ENCODE data around the gene FOXK1.

DNA sequence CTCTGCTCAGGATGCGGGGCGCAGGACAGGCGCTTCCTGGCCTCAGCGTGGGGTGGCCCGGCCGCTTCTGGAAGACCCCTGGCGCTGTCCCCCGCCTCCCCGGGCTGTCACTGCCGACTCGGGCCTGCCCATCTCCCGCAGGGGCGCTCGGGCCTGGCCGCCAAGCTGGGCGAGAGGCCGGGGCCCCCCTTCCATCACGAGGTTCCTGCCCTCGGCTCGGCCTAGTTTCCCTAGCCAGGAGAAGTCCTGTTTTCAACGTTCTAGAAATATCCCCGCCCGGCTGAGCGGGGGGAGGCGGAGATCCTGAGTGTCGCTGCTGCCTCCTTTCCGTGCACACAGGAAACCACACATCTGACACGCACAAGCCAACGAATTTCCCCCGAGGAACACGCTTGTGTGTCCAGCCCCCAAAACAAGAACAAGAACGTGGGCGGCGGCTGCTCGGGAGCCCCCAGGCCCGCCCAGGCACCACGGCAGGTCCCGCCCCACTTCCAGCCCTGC, 127.0 kb downstream of the FOXK1 start:
- TF ChIP-seq, protein P1, sequence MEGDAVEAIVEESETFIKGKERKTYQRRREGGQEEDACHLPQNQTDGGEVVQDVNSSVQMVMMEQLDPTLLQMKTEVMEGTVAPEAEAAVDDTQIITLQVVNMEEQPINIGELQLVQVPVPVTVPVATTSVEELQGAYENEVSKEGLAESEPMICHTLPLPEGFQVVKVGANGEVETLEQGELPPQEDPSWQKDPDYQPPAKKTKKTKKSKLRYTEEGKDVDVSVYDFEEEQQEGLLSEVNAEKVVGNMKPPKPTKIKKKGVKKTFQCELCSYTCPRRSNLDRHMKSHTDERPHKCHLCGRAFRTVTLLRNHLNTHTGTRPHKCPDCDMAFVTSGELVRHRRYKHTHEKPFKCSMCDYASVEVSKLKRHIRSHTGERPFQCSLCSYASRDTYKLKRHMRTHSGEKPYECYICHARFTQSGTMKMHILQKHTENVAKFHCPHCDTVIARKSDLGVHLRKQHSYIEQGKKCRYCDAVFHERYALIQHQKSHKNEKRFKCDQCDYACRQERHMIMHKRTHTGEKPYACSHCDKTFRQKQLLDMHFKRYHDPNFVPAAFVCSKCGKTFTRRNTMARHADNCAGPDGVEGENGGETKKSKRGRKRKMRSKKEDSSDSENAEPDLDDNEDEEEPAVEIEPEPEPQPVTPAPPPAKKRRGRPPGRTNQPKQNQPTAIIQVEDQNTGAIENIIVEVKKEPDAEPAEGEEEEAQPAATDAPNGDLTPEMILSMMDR (IDR thresholded peaks at IDR 0.05; ENCODE audit: insufficient read depth, low read length) = no peak
- TF ChIP-seq, protein P2, sequence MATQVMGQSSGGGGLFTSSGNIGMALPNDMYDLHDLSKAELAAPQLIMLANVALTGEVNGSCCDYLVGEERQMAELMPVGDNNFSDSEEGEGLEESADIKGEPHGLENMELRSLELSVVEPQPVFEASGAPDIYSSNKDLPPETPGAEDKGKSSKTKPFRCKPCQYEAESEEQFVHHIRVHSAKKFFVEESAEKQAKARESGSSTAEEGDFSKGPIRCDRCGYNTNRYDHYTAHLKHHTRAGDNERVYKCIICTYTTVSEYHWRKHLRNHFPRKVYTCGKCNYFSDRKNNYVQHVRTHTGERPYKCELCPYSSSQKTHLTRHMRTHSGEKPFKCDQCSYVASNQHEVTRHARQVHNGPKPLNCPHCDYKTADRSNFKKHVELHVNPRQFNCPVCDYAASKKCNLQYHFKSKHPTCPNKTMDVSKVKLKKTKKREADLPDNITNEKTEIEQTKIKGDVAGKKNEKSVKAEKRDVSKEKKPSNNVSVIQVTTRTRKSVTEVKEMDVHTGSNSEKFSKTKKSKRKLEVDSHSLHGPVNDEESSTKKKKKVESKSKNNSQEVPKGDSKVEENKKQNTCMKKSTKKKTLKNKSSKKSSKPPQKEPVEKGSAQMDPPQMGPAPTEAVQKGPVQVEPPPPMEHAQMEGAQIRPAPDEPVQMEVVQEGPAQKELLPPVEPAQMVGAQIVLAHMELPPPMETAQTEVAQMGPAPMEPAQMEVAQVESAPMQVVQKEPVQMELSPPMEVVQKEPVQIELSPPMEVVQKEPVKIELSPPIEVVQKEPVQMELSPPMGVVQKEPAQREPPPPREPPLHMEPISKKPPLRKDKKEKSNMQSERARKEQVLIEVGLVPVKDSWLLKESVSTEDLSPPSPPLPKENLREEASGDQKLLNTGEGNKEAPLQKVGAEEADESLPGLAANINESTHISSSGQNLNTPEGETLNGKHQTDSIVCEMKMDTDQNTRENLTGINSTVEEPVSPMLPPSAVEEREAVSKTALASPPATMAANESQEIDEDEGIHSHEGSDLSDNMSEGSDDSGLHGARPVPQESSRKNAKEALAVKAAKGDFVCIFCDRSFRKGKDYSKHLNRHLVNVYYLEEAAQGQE (IDR thresholded peaks at IDR 0.05; ENCODE audit: insufficient replicate concordance, low read depth) = no peak
